SK-MEL-5 (cell line): ENCODE results near the gene ARL4D. TPM values are rescaled to one million over a fixed set of nuclear protein-coding genes. Genes with fewer than 3 reads are reported as not detected.
"Not testable (repeated sequence)": the region's sequence is repeated elsewhere in the genome, so short reads cannot be mapped to it uniquely, and the experiment has no call there.

ENCODE experiments used
- DNase-seq: peaks from one replicate; pipeline ENCODE4 v3.0.0-alpha.2; 2016; ENCODE audit warnings: low read depth, low spot score
- in situ Hi-C: cut with HindIII; loops from 2 replicates; pipeline ENCODE4 v1.10.0; 2016; ENCODE audit warnings: low sequenced_read_pairs, high pct_unique_total_duplicates, low pct_unique_long_range_greater_than_20kb
- polyA plus RNA-seq, 2 experiments: library from polyadenylated mRNA; depleted of rRNA; stranded (reverse); fragments of >200 nt; gene quantifications; 2 replicates each; pipeline ENCODE4 v1.2.3, GENCODE V29; 2015
- total RNA-seq: library from RNA; depleted of rRNA; stranded (reverse); fragments of >200 nt; shearing (Covaris generic); gene quantifications from 2 replicates; pipeline ENCODE4 v1.2.3, GENCODE V29; 2014; rRNA removed

The ARL4D gene
- total RNA-seq = 3.4 and 3.7 TPM in 2 replicates
- polyA plus RNA-seq (2015; cell fraction: cytosol; rRNA removed) = 5.4 and 7.6 TPM in 2 replicates
- 2.0 and 4.5 TPM in 2 replicates for polyA plus RNA-seq (2015; cell fraction: nucleus; rRNA removed)

DNA sequence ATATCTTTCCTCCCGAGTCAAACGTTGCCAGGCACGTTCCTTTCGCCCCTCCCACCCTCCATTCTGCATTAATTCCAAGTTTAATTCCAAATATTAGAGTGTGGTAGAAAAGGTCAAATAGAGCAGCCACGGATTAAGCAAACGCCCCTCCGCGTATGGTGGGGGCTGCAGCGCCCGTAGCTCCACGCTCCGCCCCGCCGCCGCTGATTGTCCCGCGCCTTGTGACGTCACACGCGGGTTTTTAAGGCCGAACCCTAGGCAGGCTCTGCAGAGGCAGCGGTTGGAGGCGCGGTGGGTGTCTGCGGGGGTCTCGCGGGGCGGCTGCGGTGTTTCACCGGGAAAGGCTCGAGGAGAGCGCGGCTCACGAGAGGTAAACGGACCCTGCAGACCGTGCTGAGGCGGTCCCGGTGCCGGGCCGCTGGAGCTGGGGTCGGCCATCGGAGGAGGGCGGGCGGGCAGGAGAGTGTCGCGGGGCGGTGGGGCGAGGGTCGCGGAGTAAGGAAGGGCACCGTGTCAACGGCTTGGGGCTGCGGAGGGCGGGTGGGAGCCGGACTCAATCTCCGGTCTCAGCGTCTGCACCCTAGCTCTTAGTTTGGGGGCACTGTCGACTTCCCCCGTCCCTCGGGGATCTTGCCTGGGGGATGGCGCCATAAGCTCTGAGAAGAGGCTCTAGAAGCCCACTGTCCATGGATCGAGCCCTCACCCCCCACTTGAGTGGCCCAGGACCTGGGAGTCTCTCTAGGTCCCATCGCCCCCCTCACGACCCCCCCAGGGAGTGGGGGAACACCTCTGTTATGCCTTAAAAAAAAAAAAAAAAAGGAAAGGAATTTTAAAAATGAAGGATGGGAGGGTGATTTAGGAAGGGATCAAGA lies at the start of gene ARL4D:
Gene ARL4D (plus strand): TSS at position 270 of the 872 bp plus-strand sequence. CDS start 740 bp downstream, outside the sequence.
- in situ Hi-C loops = no loop called here
- DNase-seq = peak; percentile 77

DNA sequence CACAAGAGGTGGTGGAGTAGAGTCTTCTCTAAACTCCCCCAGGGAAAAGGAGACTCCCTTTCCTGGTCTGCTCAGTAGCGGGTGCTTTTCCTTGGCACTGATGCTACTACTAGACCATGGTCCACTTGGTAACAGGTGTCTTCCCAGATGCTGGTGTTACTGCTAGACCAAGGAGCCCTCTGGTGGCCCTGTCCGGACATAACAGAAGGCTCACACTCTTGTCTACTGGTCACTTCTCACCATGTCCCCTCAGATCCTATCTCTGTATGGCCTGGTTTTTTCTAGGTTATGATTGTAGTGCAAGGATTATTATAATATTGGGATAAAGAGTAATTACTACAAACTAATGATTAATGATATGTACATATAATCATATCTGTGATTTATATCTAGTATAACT lies 49.7 kb upstream of the ARL4D start:
- in situ Hi-C loops = no loop called here
- DNase-seq = no peak

GRCh38 chr17:43350888-43351361 lies 47.9 kb upstream of the ARL4D start:
- no peak for DNase-seq
- in situ Hi-C loops = no loop called here

DNA sequence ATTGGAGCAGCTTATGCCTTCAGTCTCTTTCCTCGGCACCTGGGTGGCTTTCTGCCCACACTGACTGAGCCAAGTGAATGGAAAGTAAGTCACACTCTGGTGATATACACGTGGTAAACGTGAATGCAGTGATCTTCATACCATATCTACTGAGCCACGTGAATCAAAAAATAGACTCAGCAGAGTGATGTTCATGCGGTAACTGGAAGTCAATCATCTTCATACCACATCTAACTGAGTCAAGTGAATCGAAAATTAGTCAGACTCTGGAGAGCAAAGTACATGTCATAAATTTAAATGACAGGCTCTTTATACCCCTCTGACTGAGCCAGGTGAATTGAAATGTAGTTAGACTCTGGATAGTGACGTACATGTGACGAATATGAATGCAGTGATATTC lies 47.1 kb upstream of the ARL4D start:
- in situ Hi-C loops = no loop called here
- no peak for DNase-seq

GRCh38 chr17:43352579-43353331 lies 46.0 kb upstream of the ARL4D start:
- in situ Hi-C loops = no loop called here
- DNase-seq = no peak

GRCh38 chr17:43353393-43353792 lies 45.4 kb upstream of the ARL4D start:
- in situ Hi-C loops = no loop called here
- DNase-seq = no peak

DNA sequence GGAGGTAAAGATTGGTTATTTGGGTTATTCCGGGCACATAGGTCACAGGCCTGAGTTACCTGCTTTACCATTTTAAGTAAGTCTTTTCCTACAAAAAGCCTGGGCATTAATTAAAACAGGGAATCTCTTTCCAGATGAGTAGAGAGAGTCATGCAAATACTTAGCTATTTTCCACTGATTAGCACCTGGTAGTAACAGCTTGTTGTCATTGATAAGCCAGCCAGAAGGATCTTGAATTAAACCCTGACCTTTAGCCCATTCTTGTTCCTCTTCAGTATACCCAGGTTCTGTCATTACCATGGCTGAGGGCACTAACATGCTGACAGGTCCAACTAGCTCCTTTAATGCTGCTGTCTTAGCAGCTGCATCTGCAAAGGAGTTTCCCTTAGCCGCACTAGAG lies 44.4 kb upstream of the ARL4D start:
- DNase-seq = no peak
- in situ Hi-C loops = no loop called here

GRCh38 chr17:43356450-43356849 lies 42.3 kb upstream of the ARL4D start:
- DNase-seq = no peak
- in situ Hi-C loops = no loop called here

- in situ Hi-C loops = no loop called here
- DNase-seq = no peak
Measured at GRCh38 chr17:43356999-43357398, 41.8 kb upstream of the ARL4D start.

- DNase-seq = no peak
- in situ Hi-C loops = no loop called here
Measured at GRCh38 chr17:43359469-43360110, 39.2 kb upstream of the ARL4D start.

GRCh38 chr17:43360376-43360738 lies 38.4 kb upstream of the ARL4D start:
- DNase-seq = peak; percentile 77
- in situ Hi-C loops = no loop called here

- DNase-seq = peak; percentile 100
- in situ Hi-C loops = no loop called here
Measured at GRCh38 chr17:43360739-43361505, 37.9 kb upstream of the ARL4D start.

DNA sequence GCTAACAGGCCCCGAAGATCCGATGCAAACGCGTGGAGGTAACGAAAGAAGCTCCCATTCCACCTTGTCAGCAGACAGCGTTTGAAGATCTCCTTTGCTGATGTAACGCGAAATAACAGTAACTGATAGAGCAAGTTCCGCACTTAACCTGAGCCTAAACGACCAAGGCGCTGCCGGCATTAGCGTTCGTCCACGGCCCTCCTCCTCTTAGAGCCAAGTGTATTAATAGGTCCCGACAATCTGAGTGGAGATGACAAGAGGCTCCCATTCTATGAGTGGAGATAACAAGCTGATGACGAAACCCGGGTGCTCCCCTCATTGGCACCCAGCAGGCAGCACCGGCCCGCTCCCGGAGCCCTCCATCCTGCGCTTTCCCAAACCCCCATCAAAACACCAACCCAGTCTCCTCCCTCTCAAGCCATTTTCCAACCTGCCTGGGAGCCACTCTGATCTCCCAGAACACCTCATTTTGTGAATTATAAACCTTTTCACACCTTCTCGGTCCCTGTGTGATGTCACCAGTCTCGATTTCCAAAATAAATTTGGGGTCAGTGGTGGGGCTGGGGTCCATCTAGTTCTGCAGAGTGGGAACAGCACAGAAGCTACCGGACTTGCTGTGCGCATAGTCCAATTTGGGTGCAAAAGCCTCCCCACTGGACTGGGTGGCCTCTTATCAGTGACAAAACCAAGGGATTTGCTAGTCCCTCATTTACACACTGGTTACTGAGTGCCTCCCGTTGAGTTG lies 35.4 kb upstream of the ARL4D start:
- DNase-seq = no peak
- in situ Hi-C loops = no loop called here

GRCh38 chr17:43363926-43364285 lies 34.9 kb upstream of the ARL4D start:
- in situ Hi-C loops = no loop called here
- no peak for DNase-seq

DNA sequence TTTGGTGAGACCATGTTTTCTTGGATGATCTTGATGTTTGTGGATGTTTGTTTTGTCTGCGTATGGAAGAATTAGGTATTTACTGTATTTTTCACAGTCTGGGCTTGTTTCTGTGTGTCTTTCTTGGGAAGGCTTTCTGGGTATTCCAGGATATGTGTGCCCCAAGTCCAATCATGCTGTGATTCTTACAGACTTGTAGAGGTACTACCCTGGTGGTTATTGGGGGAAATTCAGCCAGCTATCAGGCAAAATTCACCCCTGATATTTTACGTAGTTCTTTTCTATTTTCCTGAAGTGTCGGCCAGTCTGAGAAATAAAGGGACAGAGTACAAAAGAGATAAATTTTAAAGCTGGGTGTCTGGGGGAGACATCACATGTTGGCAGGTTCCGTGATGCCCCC lies 33.4 kb upstream of the ARL4D start:
- in situ Hi-C loops = no loop called here
- peak; percentile 16 for DNase-seq

DNA sequence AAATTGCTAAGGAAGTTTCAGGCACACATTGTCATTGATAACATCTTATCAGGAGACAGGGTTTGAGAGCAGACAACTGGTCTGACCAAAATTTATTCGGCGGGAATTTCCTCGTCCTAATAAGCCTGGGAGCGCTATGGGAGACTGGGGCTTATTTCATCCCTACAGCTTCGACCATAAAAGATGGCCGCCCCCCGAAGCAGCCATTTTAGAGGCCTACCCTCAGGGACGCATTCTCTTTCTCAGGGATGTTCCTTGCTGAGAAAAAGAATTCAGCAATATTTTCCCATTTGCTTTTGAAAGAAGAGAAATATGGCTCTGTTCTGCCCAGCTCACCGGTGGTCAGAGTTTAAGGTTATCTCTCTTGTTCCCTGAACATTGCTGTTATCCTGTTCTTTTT lies 32.9 kb upstream of the ARL4D start:
- DNase-seq, in situ Hi-C loops: not testable (repeated sequence)
